ENCODE data around the gene FARP1.

Gene FARP1

DNA sequence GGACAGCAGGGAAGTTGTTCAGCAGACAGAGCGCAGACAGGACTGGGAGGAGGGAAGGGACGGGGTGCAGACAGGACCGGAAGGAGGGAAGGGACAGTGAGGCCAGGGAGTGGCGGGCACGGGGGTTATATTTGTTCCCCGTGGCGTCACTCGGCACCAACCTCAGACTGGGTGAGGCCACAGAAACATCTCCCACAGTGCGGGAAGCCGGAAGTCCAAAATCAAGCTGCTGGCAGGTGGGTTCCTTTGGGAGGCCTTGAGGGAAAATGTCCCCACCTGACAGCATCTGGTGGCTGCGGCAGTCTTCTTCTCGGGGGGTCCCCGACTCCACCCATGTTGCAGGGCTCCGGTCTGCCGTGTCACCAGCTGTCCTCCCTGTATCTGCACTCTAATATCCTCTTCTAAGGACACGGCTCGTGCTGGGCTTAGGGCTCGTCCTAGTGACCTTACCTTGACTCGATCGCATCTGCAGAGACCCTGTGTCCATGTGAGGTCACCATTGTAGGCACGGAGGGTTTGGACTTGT lies 301.0 kb downstream of the FARP1 start:
- no peak for DNase-seq (ENCODE audit: low spot score)

DNA sequence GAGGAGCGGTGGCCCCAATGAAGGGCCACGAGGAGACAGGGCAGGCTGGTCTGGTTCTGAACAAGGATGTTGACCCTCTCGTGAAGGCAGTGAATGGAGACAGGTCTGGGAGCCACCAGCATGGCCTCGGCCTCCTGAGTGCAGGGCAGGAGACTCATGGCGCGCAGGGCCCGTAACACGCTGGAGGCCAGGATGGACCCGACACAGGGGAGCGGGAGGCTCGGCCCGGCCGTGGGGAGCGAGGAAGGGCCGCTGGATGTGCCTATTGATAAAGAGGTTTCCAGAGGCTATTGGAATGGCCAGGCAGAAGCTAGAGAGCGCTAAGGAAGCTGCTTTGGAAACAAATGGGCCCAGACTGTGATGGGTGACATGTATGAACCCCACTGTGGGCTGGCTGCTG lies 301.5 kb downstream of the FARP1 start:
- DNase-seq (ENCODE audit: low spot score), result no peak

DNA sequence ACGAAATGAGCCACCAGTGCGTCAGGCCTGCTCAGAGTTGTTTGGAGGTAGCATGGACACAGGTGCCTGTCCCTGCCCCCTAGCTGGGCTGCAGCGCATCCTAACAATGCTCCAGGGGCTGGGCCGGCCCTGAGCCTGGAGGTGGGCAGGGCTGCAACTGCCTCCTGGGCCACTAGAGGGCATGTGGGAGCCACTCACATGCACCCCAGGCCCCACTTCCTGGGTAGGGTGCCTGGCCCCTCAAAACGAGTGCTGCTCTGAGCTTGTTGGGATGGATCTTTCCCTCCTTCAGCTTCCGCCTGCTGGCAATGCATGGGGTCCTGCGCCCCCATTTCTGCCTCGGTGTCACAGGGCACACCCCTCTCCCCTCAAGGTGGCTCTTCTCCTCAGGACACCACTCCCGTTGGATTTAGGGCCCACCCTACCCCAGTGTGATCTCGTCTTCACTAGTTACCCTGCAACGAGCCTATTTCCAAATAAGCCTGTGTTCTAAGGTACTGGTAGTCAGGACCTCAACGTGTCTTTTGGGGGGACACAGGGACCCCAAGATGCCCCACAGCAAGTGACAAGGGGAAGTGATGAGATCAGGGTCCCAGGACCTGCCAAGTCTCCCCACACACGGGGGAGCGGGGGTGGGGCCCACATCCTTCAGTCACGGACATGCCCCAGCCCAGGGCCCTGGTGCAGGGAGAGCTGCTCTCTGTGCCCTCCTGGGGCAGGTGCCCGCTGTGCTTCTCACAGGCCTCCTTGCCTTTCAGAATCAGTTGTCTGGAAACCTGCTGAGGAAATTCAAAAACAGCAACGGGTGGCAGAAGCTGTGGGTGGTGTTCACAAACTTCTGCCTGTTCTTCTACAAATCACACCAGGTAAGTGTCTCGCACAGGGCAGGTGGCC lies 302.7 kb downstream of the FARP1 start:
- DNase-seq (ENCODE audit: low spot score), result peak; percentile 62

DNA sequence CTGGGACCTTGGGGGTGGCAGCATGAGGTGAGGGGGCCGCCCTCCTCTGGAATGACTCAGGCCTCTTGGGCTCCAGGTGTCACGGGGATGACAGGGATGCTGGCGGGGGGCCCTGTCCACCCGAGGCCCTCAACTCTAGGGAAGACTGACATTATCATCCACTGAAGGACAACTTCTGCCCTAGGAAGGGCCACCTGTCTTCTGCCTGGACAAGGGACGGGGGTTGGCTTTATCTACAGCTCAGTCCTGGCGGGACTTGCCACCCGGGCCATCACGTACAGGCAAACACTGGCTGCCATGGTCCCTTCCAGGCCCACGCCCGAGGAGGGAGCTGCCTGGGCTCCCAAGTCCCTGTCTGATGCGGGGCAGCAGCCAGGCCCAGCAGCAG lies 303.3 kb downstream of the FARP1 start:
- no peak for DNase-seq (ENCODE audit: low spot score)

DNA sequence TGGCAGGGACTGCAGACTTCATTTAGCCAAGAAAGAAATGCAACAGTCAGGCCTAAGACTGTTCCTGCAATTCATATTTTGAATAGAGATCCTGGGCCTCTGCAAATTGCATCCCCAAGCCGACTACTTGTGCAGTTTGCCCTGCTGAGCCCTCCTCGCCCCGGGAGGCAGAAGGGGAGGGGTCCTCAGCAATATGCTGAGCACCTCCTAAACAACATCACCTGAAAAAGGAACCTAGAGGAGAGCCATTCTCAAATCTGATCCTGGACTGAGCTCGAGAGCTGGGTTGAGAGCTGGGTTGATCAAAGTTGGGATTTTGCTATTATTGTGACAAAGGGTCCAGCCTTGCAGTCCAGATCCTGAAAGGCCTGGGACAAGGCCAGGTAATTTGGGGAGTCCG lies 304.2 kb downstream of the FARP1 start:
- DNase-seq (ENCODE audit: low spot score), result no peak

DNA sequence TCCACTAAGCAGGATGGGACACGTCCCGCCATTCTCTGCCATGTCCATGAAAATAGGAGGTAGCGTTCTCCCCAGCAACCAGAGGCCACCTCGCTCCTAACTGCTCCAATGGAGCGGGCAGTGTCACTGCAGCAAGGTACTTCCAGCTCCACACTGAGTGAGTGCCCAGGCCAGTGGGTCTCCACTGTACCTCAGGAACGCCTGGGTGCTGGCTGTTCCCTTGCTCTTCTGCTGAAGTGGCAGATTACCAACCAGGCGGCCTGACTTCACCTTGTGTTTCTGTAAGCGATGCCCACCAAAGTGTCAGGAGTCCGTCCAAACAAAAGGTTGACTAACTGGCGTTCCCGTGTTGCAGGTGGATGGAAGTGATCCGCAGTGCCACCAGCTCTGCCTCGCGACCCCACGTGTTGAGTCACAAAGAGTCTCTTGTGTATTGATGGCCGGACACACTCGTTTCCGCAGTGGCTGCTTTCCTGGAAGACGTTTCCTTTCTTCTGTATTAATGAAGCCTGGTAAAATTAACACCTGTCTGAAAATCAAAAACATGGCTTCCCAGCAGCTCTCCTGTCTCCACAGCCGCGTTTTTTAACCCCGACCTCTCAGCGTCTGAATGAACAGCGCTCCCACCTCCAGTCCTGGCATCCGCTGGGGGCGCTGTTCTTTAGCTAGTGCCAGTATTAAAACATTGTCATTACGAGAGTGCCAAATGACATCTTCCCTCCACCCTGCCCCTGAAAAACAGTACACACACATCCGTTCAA lies 305.2 kb downstream of the FARP1 start:
- peak; percentile 59 for DNase-seq (ENCODE audit: low spot score)

DNA sequence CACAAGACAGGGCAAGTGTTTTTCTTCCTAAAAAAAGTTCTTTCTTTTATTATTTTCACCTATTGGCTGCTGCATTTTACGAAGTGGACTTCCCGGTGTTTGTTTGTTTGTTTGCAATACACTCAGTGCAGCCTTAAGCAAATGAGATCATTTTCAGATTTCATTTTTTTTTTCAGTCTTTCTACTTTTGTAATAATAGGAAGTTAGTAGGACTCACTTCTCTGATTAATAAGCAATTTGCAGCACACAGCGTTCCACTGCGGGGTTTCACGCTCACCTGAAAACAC lies 305.7 kb downstream of the FARP1 start:
- DNase-seq (ENCODE audit: low spot score), result no peak

DNA sequence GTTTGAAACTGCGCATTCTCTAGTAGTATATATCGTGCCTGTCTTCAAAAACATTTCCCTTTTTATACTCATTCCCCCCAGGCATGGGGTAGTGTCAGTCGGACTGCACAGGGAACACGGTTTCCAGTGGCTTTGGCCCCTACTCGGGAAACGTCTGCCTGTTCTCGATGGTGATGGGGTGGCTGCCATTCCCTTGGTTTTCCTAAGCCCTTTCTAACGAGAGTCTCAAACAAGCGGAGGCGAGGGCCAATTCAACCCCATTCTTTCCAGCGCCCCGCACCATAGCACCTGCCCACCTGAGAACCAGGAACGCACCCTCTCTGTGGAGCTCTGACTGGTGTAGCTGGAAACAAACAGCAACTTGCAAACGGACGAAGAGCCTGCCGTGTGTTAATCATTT lies 306.4 kb downstream of the FARP1 start:
- DNase-seq (ENCODE audit: low spot score), result no peak

DNA sequence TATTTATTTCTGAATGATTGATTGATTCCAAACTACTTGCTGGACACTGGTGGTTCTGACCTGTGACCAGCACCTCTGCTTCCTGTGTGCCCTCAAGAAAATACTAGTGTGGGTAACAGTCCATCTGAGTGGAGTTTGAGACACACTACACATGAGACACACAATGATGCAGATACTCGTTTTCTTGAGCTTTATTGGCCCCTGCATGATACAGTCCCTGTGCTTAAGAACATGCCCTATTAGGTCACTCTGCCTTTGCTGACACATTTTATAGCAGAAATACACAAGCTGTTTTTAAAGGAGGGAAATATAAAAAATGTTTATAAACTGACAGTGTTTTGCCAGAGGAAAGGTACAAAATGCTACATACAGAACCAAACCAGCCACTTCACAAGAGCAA lies 307.1 kb downstream of the FARP1 start:
- no peak for DNase-seq (ENCODE audit: low spot score)

DNA sequence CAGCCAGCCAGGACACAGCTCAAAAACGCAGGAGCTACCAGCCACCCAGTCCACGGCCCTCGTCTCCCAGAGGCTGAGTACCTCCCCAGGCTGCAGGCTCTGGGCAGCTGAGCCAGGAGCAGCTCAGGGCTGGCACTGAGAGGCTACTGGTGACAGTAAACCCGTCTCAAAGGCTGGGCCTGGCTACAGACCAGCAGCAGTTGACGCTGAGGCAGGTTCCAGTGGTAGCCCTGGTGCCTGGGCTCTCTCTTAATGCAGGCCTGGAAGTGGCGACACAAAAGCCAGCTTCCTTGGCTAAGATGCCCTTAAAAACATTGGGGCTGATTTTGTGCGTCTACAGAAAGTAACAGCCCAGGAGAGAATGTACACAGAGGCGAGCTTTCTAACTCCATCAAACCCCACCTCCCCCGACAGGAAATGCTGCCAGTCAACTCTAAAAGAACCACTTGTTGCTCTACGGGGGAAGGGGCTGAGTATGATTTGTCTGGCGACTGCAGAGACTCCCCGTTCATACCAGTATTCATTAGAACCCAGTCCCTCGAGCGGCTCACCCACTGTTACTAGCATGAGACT lies 307.7 kb downstream of the FARP1 start:
- DNase-seq (ENCODE audit: low spot score), result peak; percentile 27

DNA sequence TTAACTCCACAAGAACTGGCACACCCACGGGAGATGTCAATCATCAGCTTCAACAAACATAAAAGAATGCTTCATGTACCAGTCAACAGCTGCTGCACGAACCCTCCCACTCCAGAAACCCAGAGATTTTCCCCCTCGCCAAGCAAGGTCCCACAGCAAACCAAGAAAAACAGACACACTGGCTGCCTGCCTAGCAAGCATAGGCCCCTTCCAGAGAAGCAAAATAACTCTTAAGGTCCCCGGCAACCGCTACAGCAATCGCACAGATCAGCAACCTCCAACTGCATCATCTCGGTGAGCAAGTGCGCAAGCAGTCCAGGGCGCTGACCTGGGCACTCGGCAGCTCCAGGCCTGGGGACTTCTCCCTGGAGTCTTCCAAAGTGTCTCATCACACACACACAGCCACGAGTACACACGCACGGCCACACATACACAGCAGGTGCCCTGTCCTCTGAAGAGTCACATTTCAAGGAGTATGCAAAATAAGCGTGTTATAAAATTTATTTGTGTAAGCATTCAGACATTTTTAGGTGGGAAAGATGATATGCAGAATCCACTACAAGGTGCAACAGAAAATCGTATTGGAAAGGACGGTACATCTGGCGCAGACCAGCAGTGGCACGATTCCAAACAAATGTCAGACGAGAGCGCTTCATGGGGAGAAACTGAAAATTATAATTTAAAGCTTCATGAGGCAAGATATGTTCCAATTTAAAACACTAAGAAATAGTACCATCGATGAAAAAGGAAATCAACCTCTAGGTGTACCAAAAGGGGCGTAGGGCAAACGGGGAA lies 309.0 kb downstream of the FARP1 start:
- DNase-seq (ENCODE audit: low spot score), result peak; percentile 28

DNA sequence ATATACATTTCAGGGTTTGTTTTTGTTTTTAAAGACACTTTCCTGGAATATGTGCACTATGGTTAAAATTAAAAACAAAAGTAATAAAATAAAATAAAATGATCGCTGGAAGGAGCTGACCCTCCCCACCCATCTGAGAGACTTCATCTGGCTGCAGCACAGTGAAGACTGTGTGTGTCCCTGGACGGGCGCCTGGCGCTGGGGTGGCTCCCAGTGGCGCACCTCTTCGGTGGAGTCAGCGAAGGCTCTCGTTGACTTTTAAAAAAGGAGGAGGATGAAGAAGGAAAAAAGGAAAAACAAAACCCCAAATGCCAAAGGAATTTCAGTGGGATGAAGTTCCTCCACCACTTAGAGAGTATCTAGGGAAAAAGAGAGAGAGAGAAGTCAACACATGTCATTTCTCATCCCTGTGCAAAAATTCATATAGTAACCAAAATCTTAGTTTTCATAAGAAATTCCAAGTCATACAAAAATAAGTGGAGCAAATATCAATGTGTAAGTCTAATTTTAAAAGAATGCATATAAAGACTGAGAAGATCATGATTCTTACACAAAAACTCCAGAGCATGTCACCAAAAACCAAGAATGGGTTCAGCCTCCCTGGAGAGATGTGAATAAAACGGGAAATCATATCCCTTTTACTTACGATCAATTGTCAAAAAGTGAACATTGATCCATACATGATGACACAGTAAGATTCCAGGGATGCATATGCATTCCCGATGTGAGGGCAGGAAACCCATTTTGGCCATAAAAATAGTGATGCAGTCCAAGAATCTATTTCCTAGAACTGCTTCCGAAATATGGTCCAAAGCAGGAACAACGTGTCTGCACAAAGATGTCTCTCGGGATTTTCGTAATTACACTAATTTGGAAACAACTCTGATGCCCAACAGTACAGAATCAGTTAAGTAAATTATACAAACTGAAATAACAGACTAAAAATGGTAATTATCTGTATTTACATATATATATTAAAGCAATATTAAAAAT lies 310.3 kb downstream of the FARP1 start:
- DNase-seq (ENCODE audit: low spot score), result peak; percentile 67

DNA sequence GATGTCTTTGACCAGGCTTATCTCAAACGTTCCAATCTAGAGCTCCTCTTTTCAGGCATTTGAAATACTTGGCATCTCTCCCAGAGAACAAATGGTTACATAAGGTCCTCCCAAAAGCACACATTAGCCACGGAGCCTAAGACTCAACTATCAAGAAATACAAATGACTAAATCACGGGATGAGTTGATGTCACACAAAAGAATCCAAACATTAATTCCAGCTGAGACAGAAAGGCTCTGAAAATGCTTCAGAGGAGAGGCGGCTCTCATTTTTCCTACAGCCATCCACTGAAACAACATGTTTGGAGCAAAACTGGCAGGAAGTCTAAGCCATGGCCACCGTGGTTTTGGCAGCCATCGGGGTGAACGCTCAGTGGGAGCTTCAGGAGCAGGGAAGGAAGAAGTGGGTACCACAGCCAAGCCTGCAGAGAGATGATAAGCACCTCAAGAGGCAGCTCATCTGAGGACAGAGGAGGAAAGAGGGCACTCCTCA lies 311.5 kb downstream of the FARP1 start:
- peak; percentile 95 for DNase-seq (ENCODE audit: low spot score)

DNA sequence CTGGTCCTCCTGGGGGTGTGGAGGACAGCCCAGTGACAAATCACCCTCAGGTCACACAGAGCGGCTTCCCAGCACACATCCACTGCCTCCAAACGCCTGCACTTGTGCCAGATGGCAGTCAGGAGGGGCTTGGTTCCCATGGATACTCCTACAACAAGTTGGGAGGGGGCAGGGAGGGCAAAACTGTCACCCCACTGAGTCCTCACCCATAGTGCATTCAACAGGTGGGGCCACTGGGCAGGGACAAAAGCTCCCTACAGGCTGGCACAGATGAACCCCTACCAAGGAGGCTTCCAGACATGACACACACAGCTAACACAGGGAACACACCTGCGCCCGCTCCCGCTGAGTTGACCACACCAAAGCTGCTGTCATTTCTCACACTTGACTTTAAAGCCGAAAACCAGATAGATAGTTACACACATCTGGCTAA lies 313.5 kb downstream of the FARP1 start:
- no peak for DNase-seq (ENCODE audit: low spot score)

DNA sequence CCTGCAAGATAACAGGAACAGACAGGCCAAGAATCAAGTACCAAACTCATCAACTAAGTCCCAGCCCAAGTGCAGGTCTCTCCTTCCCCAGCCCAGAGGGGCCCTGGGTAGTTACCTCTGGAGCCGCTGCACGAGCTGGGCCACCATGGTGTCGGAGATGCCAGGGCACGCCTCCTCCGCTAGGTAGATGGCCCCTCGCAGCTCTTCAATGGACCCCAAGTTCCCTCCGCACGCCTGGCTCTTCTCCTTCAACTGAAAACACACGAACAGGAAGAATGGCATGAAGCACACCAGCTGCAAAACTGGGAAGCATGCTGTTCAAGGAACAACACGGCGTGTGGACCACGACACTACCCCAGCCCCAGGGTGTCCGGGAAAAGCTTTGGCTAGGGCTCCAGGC lies 314.2 kb downstream of the FARP1 start:
- DNase-seq (ENCODE audit: low spot score), result no peak

DNA sequence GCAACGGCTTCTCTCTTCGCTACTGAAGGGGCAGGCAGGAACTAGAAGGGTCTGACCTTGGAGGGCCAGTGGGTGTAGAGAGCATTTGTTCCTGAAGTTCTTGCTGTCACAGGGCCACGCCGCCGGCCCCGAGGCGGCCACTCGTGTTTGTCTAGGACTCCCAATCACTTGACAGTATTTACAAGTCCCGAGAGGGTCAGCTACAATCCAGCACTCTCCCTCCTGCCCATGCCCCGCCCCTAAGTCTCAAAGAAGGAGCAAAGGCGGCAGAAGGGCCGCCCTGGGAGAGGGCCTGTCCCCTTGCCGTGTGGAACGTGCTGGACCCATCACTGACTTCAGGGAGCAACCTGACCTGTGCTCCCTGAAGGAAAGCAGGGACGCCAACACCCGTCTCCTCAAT lies 315.5 kb downstream of the FARP1 start:
- no peak for DNase-seq (ENCODE audit: low spot score)

DNA sequence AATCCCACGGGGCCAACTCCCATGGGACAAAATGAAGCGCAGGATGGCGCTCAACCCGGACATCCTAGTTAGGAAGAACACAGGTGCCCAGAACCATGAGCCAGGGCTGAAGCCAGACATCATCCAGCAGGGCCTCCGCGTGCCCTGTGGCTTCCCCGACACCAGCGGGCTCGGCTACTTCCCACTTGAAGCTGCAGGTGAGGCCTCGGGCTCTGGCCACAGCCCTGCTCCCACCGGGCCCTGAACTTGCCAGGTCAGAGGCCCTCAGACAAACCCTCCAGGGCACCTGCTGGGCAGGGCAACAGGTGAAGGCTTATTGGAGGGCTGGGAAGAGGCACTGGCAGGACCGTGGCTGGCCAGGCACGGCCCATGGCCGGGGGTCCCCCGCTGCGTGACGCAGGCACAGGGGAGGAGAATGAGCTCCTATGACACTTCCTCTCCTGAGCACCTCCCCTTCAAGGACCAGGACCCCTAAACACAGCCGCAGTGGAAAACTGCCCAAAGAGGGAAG lies 316.3 kb downstream of the FARP1 start:
- no peak for DNase-seq (ENCODE audit: low spot score)

DNA sequence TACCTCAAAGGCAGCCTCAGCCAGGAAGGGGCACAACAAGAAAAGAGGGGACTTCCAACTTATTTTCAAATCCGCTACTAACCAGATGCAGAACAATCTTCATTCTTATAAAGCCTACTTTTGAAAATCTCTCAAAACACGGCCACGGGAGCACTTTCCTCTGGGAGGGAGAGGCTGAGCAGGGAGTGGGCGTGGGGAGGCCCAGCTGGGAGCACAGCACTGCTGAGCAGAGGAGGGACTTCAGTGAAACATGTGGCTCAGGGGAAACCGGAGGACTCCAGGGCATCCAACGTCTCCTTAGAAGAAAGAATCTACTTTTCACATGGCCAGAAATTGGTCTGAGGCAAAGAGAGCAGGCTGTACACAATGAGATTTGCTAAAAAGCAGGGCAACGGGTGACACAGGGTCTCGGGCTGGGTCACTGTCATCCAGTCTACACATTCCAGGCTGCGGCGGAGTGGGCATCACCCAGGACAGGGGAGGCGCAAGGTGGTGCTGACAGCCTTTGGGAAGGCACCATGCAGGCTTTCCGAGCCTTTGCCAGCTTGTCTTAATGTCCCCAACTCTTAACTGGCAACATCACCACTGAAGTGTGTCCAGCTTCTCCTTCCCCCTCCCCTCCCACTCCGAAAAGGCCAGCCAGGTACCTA lies 317.0 kb downstream of the FARP1 start:
- no peak for DNase-seq (ENCODE audit: low spot score)

DNA sequence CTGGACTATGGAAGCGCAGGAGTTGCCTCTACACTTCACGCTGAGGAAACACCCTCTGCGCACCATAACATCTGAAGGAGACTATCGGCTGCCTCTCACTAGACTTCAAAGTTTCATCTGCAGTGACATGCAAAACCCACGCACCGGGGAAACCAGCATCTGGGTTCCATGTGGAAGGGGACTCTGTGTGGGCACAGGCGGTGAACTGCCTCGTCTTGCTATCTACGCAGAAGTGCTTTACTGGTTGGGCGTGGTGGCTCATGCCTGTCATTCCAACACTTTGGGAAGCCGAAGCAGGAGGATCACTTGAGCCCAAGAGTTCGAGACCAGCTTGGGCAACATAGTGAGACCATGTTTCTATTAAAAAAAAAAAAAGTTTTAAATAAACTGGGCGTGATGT lies 317.6 kb downstream of the FARP1 start:
- DNase-seq (ENCODE audit: low spot score), result no peak

Data from cerebellar cortex (tissue), 1 donor.